VCaP (cell line): ENCODE results near the gene PLEKHA5.

ENCODE experiments used
- H3K27ac ChIP-seq: fragments of 450-650 bp; 2 replicates; pipeline ENCODE4 v1.5.1; 2017
- TF ChIP-seq, protein P1 (sequence below): fragments of 450-650 bp; conservative IDR thresholded peaks from 2 replicates; pipeline ENCODE4 v1.5.1; 2017; ENCODE audit warnings: mild to moderate bottlenecking, moderate library complexity

PLEKHA5 gene

DNA sequence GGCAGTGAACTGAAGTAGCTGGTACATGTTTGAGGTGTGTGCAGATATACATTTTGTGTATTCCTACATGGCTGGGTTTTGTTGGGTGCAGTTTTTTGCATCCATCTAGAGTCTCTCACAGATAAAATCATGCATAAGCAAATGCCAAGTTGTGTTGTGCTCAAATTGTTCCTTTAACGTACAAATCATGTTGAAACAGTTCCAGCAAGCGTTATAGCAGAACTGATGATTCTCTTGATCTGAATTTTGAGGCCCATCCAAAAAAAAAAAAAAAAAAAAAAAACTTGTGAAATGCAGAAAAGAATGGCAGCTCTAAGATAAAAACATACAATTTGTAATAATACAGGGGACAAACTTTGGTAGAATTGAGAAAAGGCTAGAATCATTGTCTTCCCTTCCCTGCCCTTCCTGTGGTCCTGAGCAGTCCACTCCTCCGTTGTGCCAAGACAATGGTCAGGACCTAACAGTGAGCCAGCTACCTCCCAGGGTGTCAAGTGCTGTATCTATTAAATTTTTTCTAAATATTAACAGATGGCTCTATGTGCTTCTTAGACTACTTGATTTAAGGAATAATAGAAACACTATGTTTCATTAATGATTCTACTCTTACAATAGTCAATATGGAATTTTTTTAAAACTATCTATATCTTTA lies 122.1 kb downstream of the PLEKHA5 start:
- no peak overlapping the region for H3K27ac ChIP-seq
- TF ChIP-seq, protein P1, sequence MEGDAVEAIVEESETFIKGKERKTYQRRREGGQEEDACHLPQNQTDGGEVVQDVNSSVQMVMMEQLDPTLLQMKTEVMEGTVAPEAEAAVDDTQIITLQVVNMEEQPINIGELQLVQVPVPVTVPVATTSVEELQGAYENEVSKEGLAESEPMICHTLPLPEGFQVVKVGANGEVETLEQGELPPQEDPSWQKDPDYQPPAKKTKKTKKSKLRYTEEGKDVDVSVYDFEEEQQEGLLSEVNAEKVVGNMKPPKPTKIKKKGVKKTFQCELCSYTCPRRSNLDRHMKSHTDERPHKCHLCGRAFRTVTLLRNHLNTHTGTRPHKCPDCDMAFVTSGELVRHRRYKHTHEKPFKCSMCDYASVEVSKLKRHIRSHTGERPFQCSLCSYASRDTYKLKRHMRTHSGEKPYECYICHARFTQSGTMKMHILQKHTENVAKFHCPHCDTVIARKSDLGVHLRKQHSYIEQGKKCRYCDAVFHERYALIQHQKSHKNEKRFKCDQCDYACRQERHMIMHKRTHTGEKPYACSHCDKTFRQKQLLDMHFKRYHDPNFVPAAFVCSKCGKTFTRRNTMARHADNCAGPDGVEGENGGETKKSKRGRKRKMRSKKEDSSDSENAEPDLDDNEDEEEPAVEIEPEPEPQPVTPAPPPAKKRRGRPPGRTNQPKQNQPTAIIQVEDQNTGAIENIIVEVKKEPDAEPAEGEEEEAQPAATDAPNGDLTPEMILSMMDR = no peak

DNA sequence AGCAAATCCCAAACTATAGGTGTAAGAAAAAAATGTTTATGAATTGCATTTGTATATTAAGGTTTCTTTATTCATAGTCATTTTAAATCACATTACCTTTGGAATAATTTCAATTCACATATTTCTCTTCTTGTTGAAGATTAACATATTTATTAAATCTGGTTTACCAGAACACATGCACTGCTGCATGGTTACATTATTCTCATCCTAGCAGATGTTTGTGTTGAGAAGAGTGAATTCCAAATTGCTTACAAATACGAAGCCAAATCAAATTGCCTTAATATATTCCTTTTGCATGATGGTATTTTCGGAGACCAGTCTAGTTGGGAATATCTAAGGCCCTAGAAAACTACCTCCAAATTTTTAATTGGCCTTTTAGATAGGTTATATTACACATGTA lies 130.6 kb downstream of the PLEKHA5 start:
- H3K27ac ChIP-seq = no peak overlapping the region
- TF ChIP-seq, protein P1 = no peak

DNA sequence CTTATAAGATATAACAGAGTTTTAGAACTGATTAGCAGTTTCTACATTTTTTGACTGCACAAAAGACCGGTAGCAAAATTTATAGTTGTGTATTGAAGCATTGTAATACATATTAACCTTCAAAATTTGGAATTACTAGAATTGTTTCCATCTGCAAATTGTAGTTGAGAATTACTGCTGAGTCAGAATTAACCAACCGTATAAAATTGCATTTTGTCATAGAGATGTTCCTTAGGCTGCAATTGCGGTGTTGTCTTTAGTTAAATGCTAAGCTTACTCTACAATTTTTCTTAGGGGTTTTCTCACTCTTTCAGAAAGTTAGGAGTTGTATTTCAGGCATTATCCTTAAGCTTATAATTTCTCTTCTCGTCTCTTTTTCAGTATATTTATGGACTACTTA lies 132.2 kb downstream of the PLEKHA5 start:
- H3K27ac ChIP-seq = no peak overlapping the region
- TF ChIP-seq, protein P1 = no peak

DNA sequence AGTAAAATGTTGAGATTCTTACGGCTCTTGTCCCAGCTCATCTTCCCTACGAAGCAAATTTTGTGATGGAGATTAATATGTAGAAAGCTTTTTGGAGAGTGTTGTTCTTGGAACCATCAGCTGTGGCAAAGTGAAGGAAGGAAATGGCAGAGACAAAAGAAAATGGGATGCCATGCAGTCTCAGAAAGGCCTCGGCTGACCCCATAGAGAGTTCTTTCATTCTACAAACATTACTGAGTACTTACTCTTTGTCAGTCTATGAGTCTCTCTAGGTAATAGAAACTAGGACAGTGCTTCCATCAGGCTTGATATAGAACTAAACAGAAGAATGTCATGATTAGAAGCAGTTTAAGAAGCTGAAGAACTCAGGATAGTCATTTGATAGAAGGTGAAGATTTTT lies 134.1 kb downstream of the PLEKHA5 start:
- TF ChIP-seq, protein P1 = no peak
- H3K27ac ChIP-seq = no peak overlapping the region

DNA sequence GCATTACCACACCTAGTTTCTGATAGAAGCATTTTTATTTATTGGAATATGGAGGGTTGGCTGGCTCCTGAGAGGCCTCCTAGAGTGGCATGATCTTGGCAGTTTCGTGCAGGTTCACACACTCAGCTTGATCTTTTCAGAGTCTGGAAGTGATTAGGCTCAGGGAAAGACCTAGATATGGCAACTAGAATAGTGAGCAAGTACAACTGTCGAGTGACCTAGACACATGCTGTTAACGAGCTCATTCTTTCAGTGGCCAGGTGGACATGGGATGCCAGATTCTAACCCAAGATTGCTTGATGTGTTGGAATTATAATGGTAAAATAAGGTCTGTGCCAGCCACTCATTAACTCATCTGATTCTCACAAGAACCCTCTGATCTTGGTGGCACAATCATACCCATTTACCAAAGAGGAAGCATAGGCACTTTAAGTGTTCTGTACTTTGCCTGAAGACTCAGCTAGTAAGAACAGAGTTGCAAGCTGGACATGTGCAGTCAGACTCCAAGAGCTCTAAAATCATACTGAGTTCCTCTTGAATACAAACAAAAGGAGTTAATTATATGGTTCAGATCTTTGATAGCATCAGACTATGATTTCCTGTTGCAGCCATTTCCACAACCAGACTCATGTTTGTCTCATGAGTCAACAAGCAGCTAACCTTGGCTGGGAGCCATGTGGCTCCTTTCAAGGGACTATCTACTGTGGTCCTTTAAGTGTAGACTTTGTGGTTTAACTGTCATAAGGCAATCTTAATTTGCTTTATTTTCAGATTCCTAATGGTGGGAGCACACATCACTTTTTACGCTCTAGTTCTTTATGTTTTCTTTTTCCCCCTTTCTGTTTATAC lies 144.2 kb downstream of the PLEKHA5 start:
- H3K27ac ChIP-seq = peak overlapping the region; percentile 83
- TF ChIP-seq, protein P1 = no peak

DNA sequence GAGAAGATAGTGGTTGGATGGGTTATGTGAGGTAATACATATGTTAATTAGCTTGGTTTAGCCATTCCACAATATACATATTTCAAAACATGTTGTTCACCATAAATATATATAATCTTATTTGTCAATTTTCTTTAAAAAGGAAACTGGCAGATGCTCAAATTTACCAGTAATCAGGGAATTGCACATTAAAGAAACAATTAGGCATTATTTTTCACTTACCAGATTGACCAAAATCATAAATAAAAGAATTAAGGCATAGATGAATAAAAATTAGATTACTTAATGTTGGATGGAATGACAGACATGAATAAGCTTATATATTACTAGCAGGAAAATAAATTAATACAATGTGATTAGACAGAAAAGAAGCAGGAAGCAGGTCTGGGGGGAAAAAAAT lies 147.2 kb downstream of the PLEKHA5 start:
- TF ChIP-seq, protein P1 = no peak
- no peak overlapping the region for H3K27ac ChIP-seq

DNA sequence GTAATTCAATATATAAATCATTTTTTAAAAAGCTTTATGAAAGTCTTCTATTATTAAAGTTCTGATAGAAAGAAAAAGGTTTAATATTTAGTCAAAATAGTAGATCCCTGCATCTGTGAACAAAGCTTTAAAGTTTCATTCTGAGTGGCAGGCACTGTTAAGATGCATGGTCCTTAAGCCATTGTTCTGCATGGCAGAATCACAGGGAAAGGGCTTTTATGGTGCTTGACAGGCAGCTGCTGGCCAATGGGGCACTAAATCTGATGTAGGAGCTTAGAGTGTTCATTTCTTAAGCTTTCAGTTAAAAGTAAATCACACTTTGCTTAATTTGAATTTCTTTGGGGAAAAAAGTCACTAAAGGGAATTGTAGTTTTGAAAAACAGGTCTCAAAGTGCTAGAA lies 148.2 kb downstream of the PLEKHA5 start:
- H3K27ac ChIP-seq = no peak overlapping the region
- TF ChIP-seq, protein P1 = no peak
